ENCODE data around the gene DGKI. TPM values are rescaled to one million over a fixed set of nuclear protein-coding genes. Genes with fewer than 3 reads are reported as not detected.

DGKI gene
- total RNA-seq, 4 donors from 2014 or later = 0.64 to 1.2 (median 1.00) TPM; not detected in 1

- intact Hi-C loops (cut with DNase I; ENCODE audit: low total_unique reads) = no loop called here
- in situ Hi-C loops (cut with MboI; ENCODE audit: low pct_ligation_motif_present in 1 of 4, low pct_unique_long_range_greater_than_20kb in 1 of 4, low sequenced_read_pairs in 3 of 4) = no loop called here
- no peaks in the 10 kb centered on the region for H3K36me3 ChIP-seq
- no peak overlapping the region for H3K27ac ChIP-seq
- no peak overlapping the region for H3K4me3 ChIP-seq
- H3K9me3 ChIP-seq = no peaks in the 10 kb centered on the region
- no peak for DNase-seq
- WGBS, 2 donors (ENCODE audit: low coverage in 1 of 2) = 90 to 92% methylated on average over 2 of the region's 2 CpGs
- TF ChIP-seq, protein P1, sequence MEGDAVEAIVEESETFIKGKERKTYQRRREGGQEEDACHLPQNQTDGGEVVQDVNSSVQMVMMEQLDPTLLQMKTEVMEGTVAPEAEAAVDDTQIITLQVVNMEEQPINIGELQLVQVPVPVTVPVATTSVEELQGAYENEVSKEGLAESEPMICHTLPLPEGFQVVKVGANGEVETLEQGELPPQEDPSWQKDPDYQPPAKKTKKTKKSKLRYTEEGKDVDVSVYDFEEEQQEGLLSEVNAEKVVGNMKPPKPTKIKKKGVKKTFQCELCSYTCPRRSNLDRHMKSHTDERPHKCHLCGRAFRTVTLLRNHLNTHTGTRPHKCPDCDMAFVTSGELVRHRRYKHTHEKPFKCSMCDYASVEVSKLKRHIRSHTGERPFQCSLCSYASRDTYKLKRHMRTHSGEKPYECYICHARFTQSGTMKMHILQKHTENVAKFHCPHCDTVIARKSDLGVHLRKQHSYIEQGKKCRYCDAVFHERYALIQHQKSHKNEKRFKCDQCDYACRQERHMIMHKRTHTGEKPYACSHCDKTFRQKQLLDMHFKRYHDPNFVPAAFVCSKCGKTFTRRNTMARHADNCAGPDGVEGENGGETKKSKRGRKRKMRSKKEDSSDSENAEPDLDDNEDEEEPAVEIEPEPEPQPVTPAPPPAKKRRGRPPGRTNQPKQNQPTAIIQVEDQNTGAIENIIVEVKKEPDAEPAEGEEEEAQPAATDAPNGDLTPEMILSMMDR (IDR thresholded peaks at IDR 0.05) = no peak
- TF ChIP-seq EP300 (IDR thresholded peaks at IDR 0.05; ENCODE audit: low read depth) (no peak), POLR2A (IDR thresholded peaks at IDR 0.05) (no peak)
- no peaks in the 10 kb centered on the region for H3K4me1 ChIP-seq
- H3K27me3 ChIP-seq = no peaks in the 10 kb centered on the region
These were observed 150.4 kb downstream of the DGKI start for GRCh38 chr7:137696376-137696775.

GRCh38 chr7:137695942-137696341 is 150.8 kb downstream of the DGKI start:
- no peaks in the 10 kb centered on the region for H3K4me1 ChIP-seq
- WGBS, 2 donors (ENCODE audit: low coverage in 1 of 2) = 44 to 58% methylated on average over 6 to 7 of the region's 7 CpGs

GRCh38 chr7:137695494-137695893 is 151.3 kb downstream of the DGKI start:
- Histone ChIP-seq H3K4me1 (no peaks in the 10 kb centered on the region), H3K27ac (no peak overlapping the region), H3K36me3 (no peaks in the 10 kb centered on the region), H3K27me3 (no peaks in the 10 kb centered on the region), H3K9me3 (no peaks in the 10 kb centered on the region), H3K4me3 (no peak overlapping the region)
- TF ChIP-seq, protein P1 (IDR thresholded peaks at IDR 0.05) = no peak
- no peak for TF ChIP-seq POLR2AphosphoS5 (IDR thresholded peaks at IDR 0.05)
- no peak for TF ChIP-seq POLR2A (IDR thresholded peaks at IDR 0.05)
- TF ChIP-seq EP300 (IDR thresholded peaks at IDR 0.05; ENCODE audit: low read depth) = no peak
- in situ Hi-C loops (cut with MboI; ENCODE audit: low pct_ligation_motif_present in 1 of 4, low pct_unique_long_range_greater_than_20kb in 1 of 4, low sequenced_read_pairs in 3 of 4) (no loop called here), intact Hi-C loops (cut with DNase I; ENCODE audit: low total_unique reads) (no loop called here)
- no peak for DNase-seq
- 67 to 75% methylated on average over 3 of the region's 3 CpGs for WGBS, 2 donors (ENCODE audit: low coverage in 1 of 2)

More at GRCh38 chr7:137695942-137696341, 150.8 kb downstream of the DGKI start:
- TF ChIP-seq POLR2AphosphoS5 (IDR thresholded peaks at IDR 0.05) (no peak), EP300 (IDR thresholded peaks at IDR 0.05; ENCODE audit: low read depth) (no peak), POLR2A (IDR thresholded peaks at IDR 0.05) (no peak)
- TF ChIP-seq, protein P1 (IDR thresholded peaks at IDR 0.05) = no peak
- in situ Hi-C loops (cut with MboI; ENCODE audit: low pct_ligation_motif_present in 1 of 4, low pct_unique_long_range_greater_than_20kb in 1 of 4, low sequenced_read_pairs in 3 of 4) (no loop called here), intact Hi-C loops (cut with DNase I; ENCODE audit: low total_unique reads) (no loop called here)
- DNase-seq = no peak
- Histone ChIP-seq H3K27ac (no peak overlapping the region), H3K4me3 (no peak overlapping the region), H3K9me3 (no peaks in the 10 kb centered on the region), H3K36me3 (no peaks in the 10 kb centered on the region), H3K27me3 (no peaks in the 10 kb centered on the region)

GRCh38 chr7:137694405-137694804 is 152.4 kb downstream of the DGKI start:
- no peak for TF ChIP-seq POLR2AphosphoS5 (IDR thresholded peaks at IDR 0.05)
- no peak for TF ChIP-seq POLR2A (IDR thresholded peaks at IDR 0.05)
- no peak for TF ChIP-seq EP300 (IDR thresholded peaks at IDR 0.05; ENCODE audit: low read depth)
- TF ChIP-seq, protein P1 (IDR thresholded peaks at IDR 0.05) = no peak

More at GRCh38 chr7:137694405-137694804, 152.4 kb downstream of the DGKI start:
- WGBS, 2 donors (ENCODE audit: low coverage in 1 of 2) = 31 to 54% methylated on average over 2 of the region's 2 CpGs
- DNase-seq = no peak
- no peaks in the 10 kb centered on the region for H3K9me3 ChIP-seq
- no peak overlapping the region for H3K4me3 ChIP-seq
- in situ Hi-C loops (cut with MboI; ENCODE audit: low pct_ligation_motif_present in 1 of 4, low pct_unique_long_range_greater_than_20kb in 1 of 4, low sequenced_read_pairs in 3 of 4) (no loop called here), intact Hi-C loops (cut with DNase I; ENCODE audit: low total_unique reads) (no loop called here)
- no peaks in the 10 kb centered on the region for H3K4me1 ChIP-seq
- H3K27me3 ChIP-seq = no peaks in the 10 kb centered on the region
- H3K27ac ChIP-seq = no peak overlapping the region
- H3K36me3 ChIP-seq = no peaks in the 10 kb centered on the region
